Thoracic aorta (tissue), 2 donors: ENCODE measurements around the gene SCUBE1. TPM values are rescaled to one million over a fixed set of nuclear protein-coding genes. Genes with fewer than 3 reads are reported as not detected.

Experiments used
- ATAC-seq: fragments of 150-250 bp; one replicate; pipeline ENCODE4 v1.8.0; 2017; ENCODE audit warnings: low read depth; ENCODE audit not compliant: insufficient number of reproducible peaks, low FRiP score
- DNase-seq: peaks from one replicate; pipeline ENCODE4 v3.0.0-alpha.2; 2020; ENCODE audit warnings: low spot score
- H3K27ac ChIP-seq, 2 donors: fragments of 200-600 bp; sonication (generic); 1 replicate in 1 of 2; 2 replicates in 1 of 2; pipeline ENCODE4 v1.5.1; 2016; ENCODE audit warnings: mild to moderate bottlenecking in 2 of 2, moderate library complexity in 2 of 2
- H3K27me3 ChIP-seq: fragments of 200-600 bp; sonication (generic); replicated peaks from 2 replicates; pipeline ENCODE4 v1.6.0; 2016; ENCODE audit warnings: mild to moderate bottlenecking; ENCODE audit not compliant: insufficient read depth
- H3K36me3 ChIP-seq: fragments of 200-600 bp; sonication (generic); one replicate; pipeline ENCODE4 v1.5.1; 2016
- H3K4me1 ChIP-seq, 2 donors: fragments of 200-600 bp; sonication (generic); 1 replicate in 1 of 2; 2 replicates in 1 of 2; pipeline versions ENCODE4 v1.5.1 to v1.6.0; 2016; ENCODE audit warnings: low read depth in 2 of 2, mild to moderate bottlenecking in 1 of 2; ENCODE audit not compliant: control insufficient read depth in 1 of 2
- H3K4me3 ChIP-seq: fragments of 200-600 bp; sonication (generic); 2 replicates; pipeline ENCODE4 v1.5.1; 2016; ENCODE audit warnings: mild to moderate bottlenecking
- H3K9me3 ChIP-seq: fragments of 200-600 bp; sonication (generic); 2 replicates; pipeline ENCODE4 v1.5.1; 2016
- CTCF ChIP-seq: fragments of 200-600 bp; sonication (generic); IDR thresholded peaks from one replicate; pipeline ENCODE4 v1.5.1; 2019; ENCODE audit warnings: antibody characterized with exemption
- total RNA-seq, 2 donors: library from RNA; depleted of rRNA; stranded (reverse); fragments of >200 nt; gene quantifications; one replicate each; pipeline versions ENCODE4 v1.1.0 to v1.2.3, GENCODE V29; 2016

The SCUBE1 gene
- total RNA-seq, 2 donors from 2014 or later, result 6.0 to 25.0 TPM

GRCh38 chr22:43345356-43345755, 2.2 kb upstream of the SCUBE1 start:
- Histone ChIP-seq H3K4me3 (no peak overlapping the region), H3K4me1 (peaks cover 0 to 7% of the 10 kb centered on the region in 2 donors), H3K27ac (no peak overlapping the region), H3K36me3 (no peaks in the 10 kb centered on the region), H3K9me3 (no peaks in the 10 kb centered on the region), H3K27me3 (peaks cover 3% of the 10 kb centered on the region)
- ATAC-seq (no peak), DNase-seq (no peak)
- no peak for TF ChIP-seq CTCF

- Histone ChIP-seq H3K27me3 (peaks cover 3% of the 10 kb centered on the region), H3K4me1 (peaks cover 0 to 7% of the 10 kb centered on the region in 2 donors), H3K4me3 (no peak overlapping the region), H3K9me3 (no peaks in the 10 kb centered on the region), H3K27ac (no peak overlapping the region), H3K36me3 (no peaks in the 10 kb centered on the region)
- ATAC-seq (no peak), DNase-seq (no peak)
- no peak for TF ChIP-seq CTCF
Observed at GRCh38 chr22:43344520-43344787, 1.3 kb upstream of the SCUBE1 start.

- TF ChIP-seq CTCF, result no peak
- H3K4me1 ChIP-seq, result peaks cover 0 to 8% of the 10 kb centered on the region in 2 donors
- H3K27me3 ChIP-seq, result peaks cover 3% of the 10 kb centered on the region
- DNase-seq (no peak), ATAC-seq (no peak)
- H3K4me3 ChIP-seq, result peak overlapping the region; percentile 57
- H3K9me3 ChIP-seq, result no peaks in the 10 kb centered on the region
- peaks cover 2% of the 10 kb centered on the region for H3K36me3 ChIP-seq
- H3K27ac ChIP-seq, result no peak overlapping the region
Observed at GRCh38 chr22:43343670-43344519, 723 bp upstream of the SCUBE1 start.

GRCh38 chr22:43342347-43343261, 568 bp downstream of the SCUBE1 start:
- no peak overlapping the region for H3K27ac ChIP-seq
- H3K9me3 ChIP-seq, result no peaks in the 10 kb centered on the region
- ATAC-seq (no peak), DNase-seq (no peak)
- H3K4me1 ChIP-seq, result peaks cover 0 to 21% of the 10 kb centered on the region in 2 donors
- peaks cover 2% of the 10 kb centered on the region for H3K36me3 ChIP-seq
- H3K4me3 ChIP-seq, result peak overlapping the region; percentile 57
- peaks cover 3% of the 10 kb centered on the region for H3K27me3 ChIP-seq
- TF ChIP-seq CTCF, result no peak

- ATAC-seq, result no peak
- H3K4me1 ChIP-seq, result peaks cover 0 to 23% of the 10 kb centered on the region in 2 donors
Observed at GRCh38 chr22:43341565-43341964, 1.6 kb downstream of the SCUBE1 start.

More at GRCh38 chr22:43341565-43341964, 1.6 kb downstream of the SCUBE1 start:
- H3K27me3 ChIP-seq, result peaks cover 3% of the 10 kb centered on the region
- DNase-seq, result no peak
- peaks cover 2% of the 10 kb centered on the region for H3K36me3 ChIP-seq
- no peaks in the 10 kb centered on the region for H3K9me3 ChIP-seq
- H3K4me3 ChIP-seq, result no peak overlapping the region
- no peak for TF ChIP-seq CTCF
- no peak overlapping the region for H3K27ac ChIP-seq
